ENCODE measurements around the gene EPC2.

EPC2 gene

GRCh38 chr2:148746973-148747372 is 102.4 kb downstream of the EPC2 start (continued):
- TF ChIP-seq ZNF518A (tag by site-specific recombination; conservative IDR thresholded peaks at IDR 0.05; ENCODE audit: low read depth) (no peak), ZNF658 (tag by site-specific recombination; IDR thresholded peaks at IDR 0.05) (no peak)

GRCh38 chr2:148751907-148752306 is 107.4 kb downstream of the EPC2 start:
- H3K27ac ChIP-seq (ENCODE audit: extremely low read depth, low read depth, low read length) = no peak overlapping the region
- no peaks in the 10 kb centered on the region for H3K9me3 ChIP-seq (ENCODE audit: control insufficient read depth, insufficient read depth, low read depth, low read length)
- TF ChIP-seq KLF7 (tag by site-specific recombination; IDR thresholded peaks at IDR 0.05; ENCODE audit: borderline replicate concordance) (no peak), ZNF664 (tag by site-specific recombination; IDR thresholded peaks at IDR 0.05) (no peak), ZNF23 (tag by site-specific recombination; IDR thresholded peaks at IDR 0.05; ENCODE audit: borderline replicate concordance) (no peak), ZNF704 (tag by site-specific recombination; IDR thresholded peaks at IDR 0.05) (no peak), ZNF600 (tag by site-specific recombination; IDR thresholded peaks at IDR 0.05) (no peak), ZBTB17 (tag by site-specific recombination; IDR thresholded peaks at IDR 0.05) (no peak), ZNF660 (tag by site-specific recombination; IDR thresholded peaks at IDR 0.05) (no peak), ZNF16 (tag by site-specific recombination; IDR thresholded peaks at IDR 0.05; ENCODE audit: low read depth) (no peak), ZNF239 (tag by site-specific recombination; IDR thresholded peaks at IDR 0.05) (no peak), ZNF777 (tag by site-specific recombination; IDR thresholded peaks at IDR 0.05; ENCODE audit: borderline replicate concordance) (no peak)
- TF ChIP-seq, protein P1, sequence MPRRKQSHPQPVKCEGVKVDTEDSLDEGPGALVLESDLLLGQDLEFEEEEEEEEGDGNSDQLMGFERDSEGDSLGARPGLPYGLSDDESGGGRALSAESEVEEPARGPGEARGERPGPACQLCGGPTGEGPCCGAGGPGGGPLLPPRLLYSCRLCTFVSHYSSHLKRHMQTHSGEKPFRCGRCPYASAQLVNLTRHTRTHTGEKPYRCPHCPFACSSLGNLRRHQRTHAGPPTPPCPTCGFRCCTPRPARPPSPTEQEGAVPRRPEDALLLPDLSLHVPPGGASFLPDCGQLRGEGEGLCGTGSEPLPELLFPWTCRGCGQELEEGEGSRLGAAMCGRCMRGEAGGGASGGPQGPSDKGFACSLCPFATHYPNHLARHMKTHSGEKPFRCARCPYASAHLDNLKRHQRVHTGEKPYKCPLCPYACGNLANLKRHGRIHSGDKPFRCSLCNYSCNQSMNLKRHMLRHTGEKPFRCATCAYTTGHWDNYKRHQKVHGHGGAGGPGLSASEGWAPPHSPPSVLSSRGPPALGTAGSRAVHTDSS (tag by site-specific recombination; IDR thresholded peaks at IDR 0.05) = no peak
- TF ChIP-seq, protein P2, sequence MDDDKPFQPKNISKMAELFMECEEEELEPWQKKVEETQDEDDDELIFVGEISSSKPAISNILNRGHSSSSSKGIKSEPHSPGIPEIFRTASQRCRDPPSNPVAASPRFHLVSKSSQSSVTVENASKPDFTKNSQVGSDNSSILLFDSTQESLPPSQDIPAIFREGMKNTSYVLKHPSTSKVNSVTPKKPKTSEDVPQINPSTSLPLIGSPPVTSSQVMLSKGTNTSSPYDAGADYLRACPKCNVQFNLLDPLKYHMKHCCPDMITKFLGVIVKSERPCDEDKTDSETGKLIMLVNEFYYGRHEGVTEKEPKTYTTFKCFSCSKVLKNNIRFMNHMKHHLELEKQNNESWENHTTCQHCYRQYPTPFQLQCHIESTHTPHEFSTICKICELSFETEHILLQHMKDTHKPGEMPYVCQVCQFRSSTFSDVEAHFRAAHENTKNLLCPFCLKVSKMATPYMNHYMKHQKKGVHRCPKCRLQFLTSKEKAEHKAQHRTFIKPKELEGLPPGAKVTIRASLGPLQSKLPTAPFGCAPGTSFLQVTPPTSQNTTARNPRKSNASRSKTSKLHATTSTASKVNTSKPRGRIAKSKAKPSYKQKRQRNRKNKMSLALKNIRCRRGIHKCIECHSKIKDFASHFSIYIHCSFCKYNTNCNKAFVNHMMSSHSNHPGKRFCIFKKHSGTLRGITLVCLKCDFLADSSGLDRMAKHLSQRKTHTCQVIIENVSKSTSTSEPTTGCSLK (tag by site-specific recombination; IDR thresholded peaks at IDR 0.05) = no peak
- peaks cover 0 to 14% of the 10 kb centered on the region in 2 experiments; a peak in 1 of 3 replicates for H3K36me3 ChIP-seq (ENCODE audit: control insufficient read depth in 2 of 2, insufficient read depth in 1 of 2, low read length in 2 of 2)
- POLR2A ChIA-PET = no interaction called here
- H3K4me3 ChIP-seq (ENCODE audit: low read depth, low read length) = no peak overlapping the region
- CTCF ChIA-PET = interaction anchor here (0.7 kb wide), 1 partner anchor 31 kb away, joined by 4 read pairs; no protein-coding TSS in a partner anchor
- no peaks in the 10 kb centered on the region for H3K4me1 ChIP-seq (ENCODE audit: control insufficient read depth, insufficient read depth, low read length)

Measured in HEK293 (cell line).